HFFc6 (cell line): Measurements from ENCODE around the gene KCTD13. TPM values are rescaled to one million over a fixed set of nuclear protein-coding genes. Genes with fewer than 3 reads are reported as not detected.

Experiments
- DNase-seq: peaks from one replicate; pipeline ENCODE4 v3.0.0-alpha.2; 2018
- H3K27ac Mint-ChIP-seq: 2 replicates; pipeline ENCODE4 v1.8.0; 2020; ENCODE audit warnings: mild to moderate bottlenecking, mixed read lengths
- H3K27me3 Mint-ChIP-seq: 2 replicates; pipeline ENCODE4 v1.8.0; 2021; ENCODE audit warnings: mild to moderate bottlenecking, moderate library complexity, mixed read lengths; ENCODE audit not compliant: insufficient read depth
- H3K36me3 Mint-ChIP-seq: 2 replicates; pipeline ENCODE4 v1.8.0; 2021; ENCODE audit warnings: low read depth, mixed read lengths
- H3K4me1 Mint-ChIP-seq: 2 replicates; pipeline ENCODE4 v1.8.0; 2020; ENCODE audit warnings: low read depth, mixed read lengths
- H3K4me3 Mint-ChIP-seq: 2 replicates; pipeline ENCODE4 v1.8.0; 2020; ENCODE audit warnings: mild to moderate bottlenecking, moderate library complexity, mixed read lengths
- H3K9me3 Mint-ChIP-seq: 2 replicates; pipeline ENCODE4 v1.8.0; 2020; ENCODE audit warnings: mild to moderate bottlenecking, mixed read lengths
- CTCF ChIP-seq: fragments of 200-600 bp; sonication (generic); IDR thresholded peaks from 2 replicates; pipeline ENCODE4 v1.5.0; 2021; ENCODE audit warnings: antibody characterized with exemption, mild to moderate bottlenecking
- long read RNA-seq: library from polyadenylated mRNA; unstranded; transcript quantifications from one replicate; pipeline ENCODE4 v2.0.0, GENCODE V29; 2019
- total RNA-seq, 6 experiments: library from RNA; stranded (reverse); fragmentation: NEBNext Ultra II Directional; extraction: Animal tissue kit (Norgen Biotek cat#: 25700); gene quantifications; 2 replicates in 1 of 6; 3 replicates in 5 of 6; pipeline ENCODE4 v1.2.3, GENCODE V29; 2021

KCTD13 gene, protein sequence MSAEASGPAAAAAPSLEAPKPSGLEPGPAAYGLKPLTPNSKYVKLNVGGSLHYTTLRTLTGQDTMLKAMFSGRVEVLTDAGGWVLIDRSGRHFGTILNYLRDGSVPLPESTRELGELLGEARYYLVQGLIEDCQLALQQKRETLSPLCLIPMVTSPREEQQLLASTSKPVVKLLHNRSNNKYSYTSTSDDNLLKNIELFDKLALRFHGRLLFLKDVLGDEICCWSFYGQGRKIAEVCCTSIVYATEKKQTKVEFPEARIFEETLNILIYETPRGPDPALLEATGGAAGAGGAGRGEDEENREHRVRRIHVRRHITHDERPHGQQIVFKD
- total RNA-seq = 10 to 100 TPM; 13.9 to 17.0 (median 16.1) TPM
- long read RNA-seq, transcript KCTD13-208 (6 exons, 2,528 nt) = major isoform, 18 of 24 reads
- long read RNA-seq, partial matches to known transcripts = 1 of 24 reads
- long read RNA-seq, other reads (novel, unspliced or antisense) = 4 of 24 reads

DNA sequence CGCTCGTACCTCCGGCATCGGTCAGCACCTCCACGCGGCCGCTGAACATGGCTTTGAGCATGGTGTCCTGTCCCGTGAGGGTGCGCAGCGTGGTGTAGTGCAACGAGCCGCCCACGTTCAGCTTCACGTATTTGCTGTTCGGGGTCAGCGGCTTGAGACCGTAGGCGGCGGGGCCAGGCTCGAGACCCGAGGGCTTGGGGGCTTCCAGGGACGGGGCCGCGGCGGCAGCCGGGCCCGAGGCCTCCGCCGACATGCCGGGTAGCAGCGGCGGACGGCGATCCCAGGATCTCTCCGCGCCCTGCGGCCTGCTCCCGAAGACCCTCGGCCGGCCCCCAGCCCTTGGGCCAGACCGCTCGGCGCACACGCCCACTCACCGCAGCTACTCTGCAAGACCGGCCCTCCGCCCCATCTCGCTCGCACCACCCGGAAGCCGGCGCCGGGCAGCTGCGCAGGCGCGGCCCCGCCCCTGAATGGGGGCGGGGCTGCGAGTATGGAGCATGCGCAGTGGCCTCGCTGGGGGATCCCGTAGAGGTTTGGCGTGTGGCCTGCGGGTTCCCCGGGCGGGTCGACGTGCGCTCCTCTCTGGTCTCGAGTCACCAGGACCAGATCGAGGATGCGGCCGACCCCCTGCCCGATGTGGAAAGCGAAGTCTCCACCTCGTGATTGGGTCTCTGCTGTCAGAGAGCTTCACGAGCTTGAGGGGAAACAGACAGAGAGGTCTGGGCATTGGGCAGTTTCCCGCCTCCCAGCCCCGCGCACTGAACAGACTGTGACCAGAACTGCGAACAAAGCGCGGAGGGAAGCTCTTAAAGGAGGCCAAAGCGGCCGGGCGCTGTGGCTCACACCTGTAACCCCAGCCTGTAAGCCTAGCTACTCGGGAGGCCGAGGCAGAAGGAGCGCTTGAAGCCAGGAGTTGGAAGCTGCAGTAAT lies at the start of gene KCTD13:
KCTD13 (minus strand) TSS at position 446 of the 930 bp plus-strand sequence; CDS start at position 253, 193 bp downstream.
- TF ChIP-seq CTCF = no peak
- peak within 1 kb of the TSS; percentile 96 for H3K27ac Mint-ChIP-seq
- peaks cover 41% of the 10 kb centered on the region for H3K4me1 Mint-ChIP-seq
- H3K9me3 Mint-ChIP-seq = no peaks in the 10 kb centered on the region
- peak; percentile 62 for DNase-seq
- peaks cover 10% of the 10 kb centered on the region; the same call in 1 of the 2 replicates for H3K36me3 Mint-ChIP-seq
- peaks cover 3% of the 10 kb centered on the region; the same call in 1 of the 2 replicates for H3K27me3 Mint-ChIP-seq
- peak within 1 kb of the TSS; percentile 93 for H3K4me3 Mint-ChIP-seq

GRCh38 chr16:29975134-29975538 lies 49.1 kb upstream of the KCTD13 start:
- peaks cover 27% of the 10 kb centered on the region for H3K36me3 Mint-ChIP-seq
- DNase-seq = no peak
- H3K4me1 Mint-ChIP-seq = peaks cover 34% of the 10 kb centered on the region
- peaks cover 6% of the 10 kb centered on the region; the same call in 1 of the 2 replicates for H3K9me3 Mint-ChIP-seq
- H3K27me3 Mint-ChIP-seq = peaks cover 8% of the 10 kb centered on the region; the same call in 1 of the 2 replicates
- TF ChIP-seq CTCF = no peak
- peak overlapping the region; percentile 93 for H3K4me3 Mint-ChIP-seq
- peak overlapping the region; percentile 93 for H3K27ac Mint-ChIP-seq

DNA sequence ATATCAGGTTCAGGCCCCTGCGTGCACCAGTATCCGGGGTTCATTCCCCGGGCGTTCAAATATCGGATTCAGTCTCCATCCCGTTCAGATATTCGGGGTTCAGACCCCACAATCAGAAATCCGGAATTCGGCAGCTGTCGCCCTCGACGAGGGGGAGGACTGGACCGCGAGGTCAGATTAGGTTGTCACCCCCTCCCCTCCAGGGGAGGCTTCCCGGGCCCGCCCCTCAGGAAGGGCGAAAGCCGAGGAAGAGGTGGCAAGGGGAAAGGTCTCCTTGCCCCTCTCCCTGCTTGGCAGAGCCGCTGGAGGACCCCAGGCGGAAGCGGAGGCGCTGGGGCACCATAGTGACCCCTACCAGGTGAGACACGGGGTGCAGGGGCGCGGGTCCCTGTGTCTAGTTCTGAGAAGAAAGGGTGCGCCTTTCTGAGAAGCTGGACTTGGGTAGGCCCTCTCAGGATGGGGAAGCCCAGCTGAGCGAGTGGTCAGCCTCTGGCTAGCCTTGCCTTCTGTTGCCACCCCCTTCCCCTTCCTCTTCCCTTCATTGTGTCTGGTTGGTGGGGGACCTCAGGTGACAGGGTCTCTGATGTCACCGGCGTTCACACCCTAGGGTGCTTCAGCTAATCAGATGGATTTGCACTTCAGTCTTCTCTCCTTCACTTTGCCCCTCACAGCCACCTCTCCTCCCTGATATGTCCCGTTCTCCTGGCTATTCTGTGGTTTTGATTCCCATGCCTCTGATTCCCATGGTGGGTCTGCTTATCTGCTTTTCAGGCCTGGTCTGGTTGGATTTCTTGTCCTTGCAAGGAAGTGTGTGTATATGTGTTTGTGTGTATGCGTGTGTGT lies 48.5 kb upstream of the KCTD13 start:
- peak overlapping the region; percentile 93 for H3K4me3 Mint-ChIP-seq
- no peak for DNase-seq
- H3K27me3 Mint-ChIP-seq = peaks cover 8% of the 10 kb centered on the region; the same call in 1 of the 2 replicates
- peaks cover 34% of the 10 kb centered on the region for H3K4me1 Mint-ChIP-seq
- peak overlapping the region; percentile 93 for H3K27ac Mint-ChIP-seq
- peaks cover 30% of the 10 kb centered on the region for H3K36me3 Mint-ChIP-seq
- TF ChIP-seq CTCF = no peak
- H3K9me3 Mint-ChIP-seq = peaks cover 6% of the 10 kb centered on the region; the same call in 1 of the 2 replicates

- TF ChIP-seq CTCF = no peak
- peak within 1 kb of the TSS; percentile 93 for H3K27ac Mint-ChIP-seq
- H3K36me3 Mint-ChIP-seq = peaks cover 32% of the 10 kb centered on the region
- H3K4me1 Mint-ChIP-seq = peaks cover 34% of the 10 kb centered on the region
- DNase-seq = peak; percentile 99
- peaks cover 8% of the 10 kb centered on the region; the same call in 1 of the 2 replicates for H3K27me3 Mint-ChIP-seq
- peak within 1 kb of the TSS; percentile 93 for H3K4me3 Mint-ChIP-seq
- H3K9me3 Mint-ChIP-seq = peaks cover 6% of the 10 kb centered on the region; the same call in 1 of the 2 replicates
Measured at GRCh38 chr16:29973384-29974246, 47.6 kb upstream of the KCTD13 start, which contains the start of gene TAOK2. TAOK2 (plus strand) TSS chr16:29973868; CDS start chr16:29977773, 3,905 bp downstream.
